GM15510 (cell line): ENCODE data around the gene PDE3B.

Experiments
- POLR2A ChIP-seq: IDR thresholded peaks from 3 replicates; pipeline ENCODE4 v1.6.1; 2011; ENCODE audit warnings: borderline replicate concordance; ENCODE audit not compliant: insufficient read length; ENCODE audit errors: extremely low read depth

The PDE3B gene

GRCh38 chr11:14643697-14644225 lies at the start of gene PDE3B:
TSS of gene PDE3B (plus strand) at chr11:14643804. CDS start at chr11:14644076, 272 bp downstream.
- peak; percentile 53 for TF ChIP-seq POLR2A

- no peak for TF ChIP-seq POLR2A
These were observed 35.9 kb upstream of the PDE3B start for GRCh38 chr11:14607713-14608112.

GRCh38 chr11:14609902-14610301 lies 33.7 kb upstream of the PDE3B start:
- TF ChIP-seq POLR2A: no peak

GRCh38 chr11:14611939-14612338 lies 31.7 kb upstream of the PDE3B start:
- TF ChIP-seq POLR2A: no peak

- no peak for TF ChIP-seq POLR2A
These were observed 30.9 kb upstream of the PDE3B start for GRCh38 chr11:14612694-14613093.

- TF ChIP-seq POLR2A: no peak
These were observed 29.4 kb upstream of the PDE3B start for GRCh38 chr11:14614091-14614622.

GRCh38 chr11:14617241-14618027 lies 26.2 kb upstream of the PDE3B start:
- TF ChIP-seq POLR2A: no peak

GRCh38 chr11:14618060-14618459 lies 25.5 kb upstream of the PDE3B start:
- TF ChIP-seq POLR2A: no peak

- TF ChIP-seq POLR2A: no peak
These were observed 23.7 kb upstream of the PDE3B start for GRCh38 chr11:14619603-14620531.

- no peak for TF ChIP-seq POLR2A
These were observed 21.2 kb upstream of the PDE3B start for GRCh38 chr11:14622223-14622954.

- no peak for TF ChIP-seq POLR2A
These were observed 20.6 kb upstream of the PDE3B start for GRCh38 chr11:14623036-14623435.

GRCh38 chr11:14625586-14626205 lies 17.9 kb upstream of the PDE3B start:
- TF ChIP-seq POLR2A: no peak

- no peak for TF ChIP-seq POLR2A
These were observed 17.0 kb upstream of the PDE3B start for GRCh38 chr11:14626650-14627049.

GRCh38 chr11:14634813-14635212 lies 8.8 kb upstream of the PDE3B start:
- no peak for TF ChIP-seq POLR2A

GRCh38 chr11:14635546-14635945 lies 8.1 kb upstream of the PDE3B start:
- TF ChIP-seq POLR2A: no peak

- no peak for TF ChIP-seq POLR2A
These were observed 7.5 kb upstream of the PDE3B start for GRCh38 chr11:14636119-14636518.
